Activated gamma-delta T cell treated with Interleukin-2 at 50 U/mL for 16 hours (primary cell): Measurements from ENCODE around the gene LTBP1.

Source experiments
- DNase-seq: peaks from one replicate; pipeline ENCODE4 v3.0.0-alpha.2; 2020

The LTBP1 gene

GRCh38 chr2:33321876-33322483 is 375.2 kb downstream of the LTBP1 start:
- no peak for DNase-seq

- DNase-seq = no peak
These were observed 375.9 kb downstream of the LTBP1 start for GRCh38 chr2:33322612-33323011.

- no peak for DNase-seq
These were observed 377.2 kb downstream of the LTBP1 start for GRCh38 chr2:33323957-33324356.

- no peak for DNase-seq
These were observed 379.3 kb downstream of the LTBP1 start for GRCh38 chr2:33326100-33326499.

GRCh38 chr2:33333433-33333832 is 386.7 kb downstream of the LTBP1 start:
- no peak for DNase-seq

- DNase-seq = no peak
These were observed 387.3 kb downstream of the LTBP1 start for GRCh38 chr2:33334083-33334482.

GRCh38 chr2:33335516-33335915 is 388.8 kb downstream of the LTBP1 start:
- DNase-seq = no peak

- DNase-seq = no peak
These were observed 389.4 kb downstream of the LTBP1 start for GRCh38 chr2:33336036-33336625.

- DNase-seq = no peak
These were observed 390.7 kb downstream of the LTBP1 start for GRCh38 chr2:33337385-33337960.

- no peak for DNase-seq
These were observed 391.2 kb downstream of the LTBP1 start for GRCh38 chr2:33337981-33338380.

- DNase-seq = no peak
These were observed 392.5 kb downstream of the LTBP1 start for GRCh38 chr2:33339269-33339668.

GRCh38 chr2:33340280-33340679 is 393.5 kb downstream of the LTBP1 start:
- DNase-seq = no peak

- DNase-seq = no peak
These were observed 395.4 kb downstream of the LTBP1 start for GRCh38 chr2:33342171-33342570.

- no peak for DNase-seq
These were observed 396.0 kb downstream of the LTBP1 start for GRCh38 chr2:33342705-33343104.

GRCh38 chr2:33343387-33343895 is 396.7 kb downstream of the LTBP1 start:
- DNase-seq = no peak

GRCh38 chr2:33344230-33344629 is 397.5 kb downstream of the LTBP1 start:
- no peak for DNase-seq

GRCh38 chr2:33347856-33348255 is 401.1 kb downstream of the LTBP1 start:
- DNase-seq = no peak

- no peak for DNase-seq
These were observed 403.9 kb downstream of the LTBP1 start for GRCh38 chr2:33350632-33351031.

GRCh38 chr2:33351781-33352180 is 405.0 kb downstream of the LTBP1 start:
- no peak for DNase-seq

- no peak for DNase-seq
These were observed 408.2 kb downstream of the LTBP1 start for GRCh38 chr2:33354981-33355380.

- DNase-seq = no peak
These were observed 412.1 kb downstream of the LTBP1 start for GRCh38 chr2:33358878-33359277.

GRCh38 chr2:33363325-33364298 is 416.9 kb downstream of the LTBP1 start:
- DNase-seq = no peak

GRCh38 chr2:33365264-33365970 is 418.7 kb downstream of the LTBP1 start:
- DNase-seq = no peak
